ENCODE results near the gene NR0B2.
"Not testable (repeated sequence)": the region's sequence is repeated elsewhere in the genome, so short reads cannot be mapped to it uniquely, and the experiment has no call there.

Gene NR0B2

DNA sequence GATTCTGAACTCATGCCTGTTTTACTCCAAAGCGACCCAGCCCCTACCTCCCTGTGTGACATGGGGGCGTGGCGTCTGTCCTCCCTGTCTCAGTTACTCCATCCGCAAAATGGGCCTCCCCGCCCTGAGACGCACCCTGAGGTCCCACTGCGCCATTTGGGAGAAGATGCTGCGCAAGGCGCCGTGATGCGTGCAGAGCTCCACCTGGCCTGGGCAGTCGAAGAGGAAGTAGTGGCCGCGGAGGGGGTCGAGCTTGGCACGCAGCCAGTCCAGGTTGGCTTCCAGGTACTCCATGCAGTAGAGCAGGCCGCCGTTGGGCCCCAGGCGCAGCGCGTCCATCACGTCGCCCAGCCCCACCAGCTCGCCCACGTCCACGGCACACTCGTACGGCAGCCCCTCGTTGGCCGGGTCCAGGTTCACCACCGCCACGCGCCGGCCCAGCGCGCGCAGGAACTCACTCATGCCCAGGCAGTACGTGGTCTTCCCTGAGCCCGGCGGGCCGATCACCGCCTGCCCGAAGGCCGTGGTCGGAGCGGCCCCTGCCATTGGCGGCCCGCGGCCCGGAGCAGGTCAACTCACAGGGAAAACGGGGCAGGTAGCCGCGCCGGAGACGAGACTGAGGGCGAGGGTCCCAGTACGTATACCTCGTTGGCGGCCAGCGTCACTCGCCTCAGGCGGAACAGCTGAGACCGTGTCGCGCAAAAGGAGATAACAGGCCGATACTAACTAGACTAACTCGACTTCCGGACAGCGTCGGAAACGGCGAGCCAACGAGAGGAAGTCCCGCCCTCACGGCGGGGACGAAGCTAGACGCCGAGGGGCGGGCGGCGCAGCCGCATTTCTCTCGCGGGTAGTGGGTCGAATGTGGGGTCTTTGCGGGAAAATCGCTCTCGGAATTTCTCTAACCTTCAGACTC lies 24.0 kb downstream of the NR0B2 start, which contains the start of gene GPN2:
Gene GPN2 (minus strand): TSS at position 733 of the 916 bp plus-strand sequence. CDS start 187 bp downstream, at position 546.
- peak; percentile 74 for DNase-seq (ENCODE audit: low read depth)

GRCh38 chr1:26888231-26888630 lies 25.5 kb downstream of the NR0B2 start:
- DNase-seq (ENCODE audit: low read depth) = no peak

DNA sequence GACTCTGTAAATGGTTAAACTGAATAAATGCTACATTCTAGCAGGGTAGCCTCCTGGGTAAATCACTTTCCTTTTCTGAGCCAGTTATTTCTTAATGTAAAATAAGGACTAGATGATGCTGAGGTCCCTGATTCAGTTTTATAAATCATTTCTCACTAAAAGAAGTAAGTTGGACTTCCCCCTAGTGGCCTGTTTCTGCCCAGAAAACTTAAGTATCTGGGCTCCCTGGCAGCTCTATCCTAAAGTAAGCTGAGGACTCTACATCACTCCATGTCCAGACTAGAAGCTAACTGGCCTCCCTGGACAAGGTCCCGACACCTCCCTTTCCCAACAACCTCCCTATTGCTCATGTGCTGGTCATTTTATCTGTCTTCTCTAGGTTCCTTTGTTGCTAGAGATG lies 26.6 kb downstream of the NR0B2 start:
- peak; percentile 54 for DNase-seq (ENCODE audit: low read depth)

DNA sequence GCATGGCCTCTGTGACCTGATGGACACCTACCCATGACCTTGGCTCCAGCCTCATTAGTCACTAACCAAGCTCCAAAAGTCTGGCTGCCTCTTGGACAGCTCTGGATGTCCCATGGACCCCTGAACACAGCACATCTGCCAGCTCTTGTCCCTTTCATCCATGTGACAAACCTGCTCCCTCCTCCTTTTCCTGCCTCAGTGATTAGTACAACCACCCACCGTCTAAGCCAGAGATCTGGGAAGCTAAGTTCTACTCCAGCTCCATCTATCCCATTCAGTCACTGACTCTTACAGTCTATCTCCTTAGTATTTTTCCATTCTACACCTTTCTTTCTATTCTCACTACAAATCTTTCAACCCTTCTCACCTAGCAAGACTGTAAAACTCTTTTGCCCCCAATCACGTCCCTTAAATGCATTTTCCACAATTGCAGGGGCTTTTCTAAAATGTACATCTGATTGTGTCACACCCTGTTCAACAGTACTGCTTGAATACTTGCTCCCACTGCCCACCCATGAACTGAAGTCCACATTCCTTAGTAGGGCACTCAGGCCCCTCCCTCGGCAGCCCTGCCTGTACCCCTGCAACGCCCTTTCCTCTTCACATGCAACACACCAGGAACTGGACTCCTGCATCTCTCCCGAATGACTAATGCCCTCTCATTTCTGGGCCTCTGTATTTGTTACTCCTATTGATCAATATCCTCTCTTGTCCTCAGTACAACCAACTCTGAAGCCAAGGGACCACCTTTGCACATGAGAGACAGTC lies 30.9 kb downstream of the NR0B2 start:
- DNase-seq (ENCODE audit: low read depth) = no peak

- not testable (repeated sequence) for DNase-seq (ENCODE audit: low read depth)
Measured at GRCh38 chr1:26881611-26882010, 32.2 kb downstream of the NR0B2 start.

GRCh38 chr1:26879793-26880192 lies 34.0 kb downstream of the NR0B2 start:
- no peak for DNase-seq (ENCODE audit: low read depth)

DNA sequence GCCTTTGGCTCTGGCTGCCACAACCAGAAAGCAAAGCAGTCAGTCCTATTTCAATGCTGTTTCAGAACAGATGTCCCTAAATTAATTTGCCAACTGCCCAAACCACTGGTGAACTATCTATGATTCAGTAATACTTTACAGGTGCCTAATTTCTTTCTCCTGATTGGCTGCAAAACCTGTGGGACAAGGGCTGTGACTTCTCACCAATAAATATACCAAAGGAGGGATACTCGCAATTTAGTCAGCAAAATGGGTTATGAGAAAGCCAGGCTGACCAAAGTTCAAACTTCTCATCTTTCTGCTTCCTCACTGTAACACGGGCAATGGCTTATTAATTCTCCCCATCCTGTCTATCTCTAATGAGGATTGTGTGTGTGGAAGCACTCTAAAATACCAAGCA lies 36.4 kb downstream of the NR0B2 start:
- no peak for DNase-seq (ENCODE audit: low read depth)

GRCh38 chr1:26874896-26875295 lies 38.9 kb downstream of the NR0B2 start:
- no peak for DNase-seq (ENCODE audit: low read depth)

- not testable (repeated sequence) for DNase-seq (ENCODE audit: low read depth)
Measured at GRCh38 chr1:26873097-26873496, 40.7 kb downstream of the NR0B2 start.

GRCh38 chr1:26864610-26865480 lies 48.9 kb downstream of the NR0B2 start:
- peak; percentile 98 for DNase-seq (ENCODE audit: low read depth)

GRCh38 chr1:26863685-26864077 lies 50.1 kb downstream of the NR0B2 start:
- DNase-seq (ENCODE audit: low read depth) = no peak

GRCh38 chr1:26862781-26863684 lies 50.7 kb downstream of the NR0B2 start, which contains the start of gene SFN:
Gene SFN, plus strand, starts transcription at chr1:26863149. Its CDS starts 64 bp downstream, at chr1:26863213.
- DNase-seq (ENCODE audit: low read depth) = no peak

DNA sequence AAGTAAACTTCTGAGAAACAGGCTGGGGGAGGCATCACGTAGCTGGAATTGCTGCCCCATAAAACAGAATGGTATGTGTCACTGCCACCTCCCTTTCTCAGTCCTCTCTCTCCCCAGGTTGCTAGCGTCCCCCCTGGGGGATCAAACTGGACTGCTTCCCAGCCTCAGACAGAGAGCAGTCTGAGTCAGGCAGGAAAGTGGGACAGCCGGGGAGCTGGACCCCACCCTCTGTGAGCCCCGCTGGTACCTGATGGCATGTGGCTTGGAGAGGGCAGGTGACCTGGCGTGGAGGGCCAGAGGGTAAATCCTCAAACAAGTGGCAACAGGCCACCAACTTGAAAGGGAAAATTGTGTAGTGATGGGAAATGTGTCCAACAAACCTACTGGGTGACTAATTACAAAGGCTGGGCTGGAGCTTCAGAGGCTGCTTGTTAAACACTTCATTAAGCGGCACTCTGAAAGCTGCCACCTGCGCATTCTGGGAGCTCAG lies 51.8 kb downstream of the NR0B2 start:
- DNase-seq (ENCODE audit: low read depth) = no peak

Measured in fibroblast of gingiva (primary cell).